T-helper 1 cell (primary cell): ENCODE measurements around the gene TIGAR.

Experiments
- DNase-seq, 5 donors: peaks; one replicate each; pipeline ENCODE4 v3.0.0-alpha.2; 2012 to 2020

The TIGAR gene

DNA sequence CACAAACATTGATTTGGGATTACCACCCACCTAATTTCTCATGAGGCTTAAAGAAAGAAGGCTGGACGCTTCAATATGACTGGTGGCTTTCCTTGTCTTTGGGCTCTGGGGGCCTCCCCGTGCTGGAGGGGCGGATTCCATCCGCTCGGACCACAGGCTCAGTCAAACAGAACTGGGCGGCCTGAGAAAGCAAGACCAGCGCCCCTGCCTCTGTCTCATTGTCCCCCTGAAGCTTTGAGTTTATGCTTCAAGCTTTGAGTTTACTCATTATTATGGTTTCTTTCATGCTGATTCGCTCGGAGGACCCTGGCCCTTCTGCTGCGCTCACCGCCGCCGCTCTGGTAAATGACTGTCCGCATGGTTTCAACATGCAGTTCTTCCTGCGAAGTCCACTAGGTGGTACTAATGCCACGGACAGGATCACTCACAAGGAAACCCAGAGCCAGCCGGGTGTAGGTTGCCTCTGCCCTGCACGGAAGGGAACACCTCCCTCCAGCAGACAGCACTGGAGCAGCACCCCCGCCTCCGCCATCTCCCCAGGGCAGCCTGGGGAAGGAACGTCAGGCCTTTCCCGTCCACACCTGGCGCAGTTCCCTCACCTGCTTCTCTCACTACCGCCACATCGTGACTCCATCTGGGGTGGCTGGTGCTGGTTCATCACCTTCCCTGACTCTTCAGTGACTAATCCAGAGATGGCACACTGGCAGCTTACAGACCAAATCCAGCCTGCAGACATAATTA lies 13.2 kb upstream of the TIGAR start:
- DNase-seq = no peak

DNA sequence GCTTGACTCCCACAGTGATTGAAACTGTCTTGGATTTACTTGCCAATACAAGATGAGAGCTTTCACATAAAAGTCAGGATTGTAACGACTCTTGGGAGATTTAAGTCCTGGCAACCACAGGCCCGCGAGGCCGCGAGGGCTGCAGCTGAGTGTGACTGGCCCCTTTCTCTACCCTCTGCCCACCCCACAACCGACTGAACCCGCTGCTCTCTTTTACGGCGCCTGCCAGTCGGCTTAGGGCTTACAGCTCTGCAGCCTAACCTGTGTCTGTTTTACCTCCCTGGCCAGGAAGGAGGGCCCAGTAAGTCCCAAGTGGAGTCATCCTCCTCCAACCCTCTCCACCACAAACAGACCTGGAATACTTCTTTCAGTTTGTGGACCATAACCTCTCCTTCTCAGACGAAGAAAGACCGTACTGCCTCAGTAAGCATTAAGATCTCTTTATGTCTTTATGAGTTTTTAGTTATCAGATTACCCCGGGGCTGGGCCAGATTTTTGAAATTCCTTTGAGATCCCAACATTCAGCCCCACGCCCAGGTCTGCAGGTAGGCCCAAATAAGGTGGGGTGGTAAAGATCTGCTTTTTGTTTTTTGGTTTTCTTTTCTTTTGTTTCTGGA lies 12.6 kb upstream of the TIGAR start:
- DNase-seq = no peak

DNA sequence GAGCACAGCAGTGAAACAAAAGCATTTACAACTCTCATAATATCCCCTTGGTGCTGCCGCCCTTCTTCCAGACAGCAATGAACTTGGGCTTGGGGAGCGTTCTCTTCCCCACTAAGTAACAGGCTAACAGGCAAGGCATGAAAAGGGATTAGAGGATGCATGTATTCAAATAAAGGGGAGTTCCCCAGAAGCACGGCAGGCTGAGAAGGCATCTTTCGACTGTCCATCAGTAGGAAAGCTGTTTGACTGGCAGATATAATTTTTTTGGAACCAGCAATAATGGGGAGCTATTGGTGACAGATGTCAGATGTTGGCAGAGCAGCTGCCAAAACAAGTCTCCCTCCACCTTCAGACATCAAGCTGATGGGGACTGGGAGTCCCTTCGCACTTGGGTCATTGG lies 9.2 kb upstream of the TIGAR start:
- no peak for DNase-seq

DNA sequence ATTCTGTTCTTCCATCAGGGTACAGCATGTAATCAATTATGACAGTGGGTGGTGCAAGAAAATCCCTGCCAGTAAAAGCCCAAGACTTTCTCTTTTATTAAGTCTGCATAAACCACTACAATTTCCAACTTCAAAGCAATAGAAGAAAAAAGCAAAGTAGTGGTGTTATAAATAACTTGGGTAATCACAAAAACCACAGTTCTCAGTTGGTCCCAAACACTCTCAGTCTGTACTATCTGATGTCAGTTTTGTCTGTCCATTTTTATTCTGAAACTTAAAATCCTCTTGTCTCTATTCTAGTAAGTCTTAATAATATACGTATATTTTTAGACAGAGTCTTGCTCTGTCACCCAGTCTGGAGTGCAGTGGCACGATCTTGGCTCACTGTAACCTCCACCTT lies 8.8 kb upstream of the TIGAR start:
- DNase-seq = no peak

DNA sequence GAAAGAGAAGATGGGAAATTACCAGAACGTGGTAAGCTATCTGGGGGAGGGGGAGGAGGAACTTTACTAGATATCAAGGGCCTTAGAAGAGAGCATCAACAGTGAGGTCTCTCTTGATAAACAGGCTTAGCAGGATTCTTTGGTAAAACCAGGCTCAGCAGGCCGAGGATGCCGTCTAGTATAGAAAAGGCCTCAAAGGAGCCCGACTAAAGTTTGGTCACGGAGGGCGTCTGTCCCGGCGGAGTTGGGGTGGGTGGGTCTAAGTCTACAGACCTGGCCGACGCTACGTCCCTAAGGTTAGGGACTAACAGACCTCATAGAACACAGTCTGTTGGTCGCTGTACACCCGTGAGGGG lies 538 bp upstream of the TIGAR start:
- no peak for DNase-seq

- no peak for DNase-seq
Observed at GRCh38 chr12:4322726-4323125, 1.7 kb downstream of the TIGAR start.

GRCh38 chr12:4323396-4323795 lies 2.4 kb downstream of the TIGAR start:
- no peak for DNase-seq

- DNase-seq = no peak
Observed at GRCh38 chr12:4324366-4324765, 3.4 kb downstream of the TIGAR start.

DNA sequence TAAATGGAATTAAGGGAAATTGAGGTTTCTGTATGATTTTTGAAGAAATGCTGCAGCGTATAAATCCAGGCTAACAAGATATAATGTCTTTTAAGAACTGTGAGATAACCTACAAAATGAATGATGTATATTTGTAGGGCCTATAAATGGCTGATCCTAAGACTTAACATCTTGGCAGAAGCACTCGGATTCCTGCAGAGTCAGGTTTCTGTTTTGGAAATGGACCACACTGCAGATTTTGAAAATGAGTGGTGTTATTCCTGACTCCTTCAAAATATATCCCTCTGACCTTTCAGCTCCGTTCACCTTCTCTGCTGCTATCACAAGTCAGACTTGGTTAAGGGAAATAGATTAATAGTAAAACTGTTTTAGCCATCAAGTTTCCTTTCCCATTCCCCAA lies 5.0 kb downstream of the TIGAR start:
- DNase-seq = no peak

- no peak for DNase-seq
Observed at GRCh38 chr12:4327293-4327692, 6.3 kb downstream of the TIGAR start.

DNA sequence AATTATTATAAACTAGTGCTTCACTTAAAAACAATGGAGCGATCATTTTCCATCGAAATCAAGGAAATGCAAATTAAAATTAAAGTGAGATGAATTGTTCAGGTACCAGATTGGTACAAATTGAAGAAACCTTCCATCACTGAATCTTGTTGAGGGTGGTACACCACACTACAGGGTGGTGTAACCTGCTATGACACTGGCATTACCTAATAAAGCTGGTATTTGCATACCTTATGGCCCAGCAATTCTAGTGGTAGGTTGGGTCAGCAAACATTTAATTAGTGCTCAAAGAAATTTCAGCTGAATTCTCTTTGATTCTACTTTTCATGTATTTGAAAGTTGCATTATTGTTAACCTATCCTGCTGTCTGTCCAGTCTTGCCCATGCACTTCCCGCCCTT lies 9.2 kb downstream of the TIGAR start:
- no peak for DNase-seq

- DNase-seq = no peak
Observed at GRCh38 chr12:4331221-4331620, 10.2 kb downstream of the TIGAR start.

- no peak for DNase-seq
Observed at GRCh38 chr12:4331842-4332241, 10.8 kb downstream of the TIGAR start.

DNA sequence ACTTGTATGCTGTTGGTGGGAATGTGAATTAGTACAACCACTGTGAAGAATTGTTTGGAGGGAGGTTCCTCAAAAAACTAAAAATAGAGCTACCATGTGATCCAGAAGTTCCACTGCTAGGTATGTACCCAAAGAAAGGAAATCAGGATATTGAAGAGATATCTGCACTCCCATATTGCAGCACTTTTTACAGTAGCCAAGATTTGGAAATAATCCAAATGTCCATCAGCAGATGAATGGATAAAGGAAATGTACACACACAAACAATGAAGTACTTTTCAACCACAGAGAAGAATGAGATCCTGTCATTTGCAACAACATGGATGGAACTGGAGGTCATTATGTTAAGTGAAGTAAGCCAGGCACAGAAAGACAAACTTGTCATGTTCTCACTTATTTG lies 25.9 kb downstream of the TIGAR start:
- DNase-seq = no peak

GRCh38 chr12:4353785-4354208 lies 32.8 kb downstream of the TIGAR start:
- peak in 4 of 5 donors; percentile 17 to 40 (median 27) for DNase-seq

DNA sequence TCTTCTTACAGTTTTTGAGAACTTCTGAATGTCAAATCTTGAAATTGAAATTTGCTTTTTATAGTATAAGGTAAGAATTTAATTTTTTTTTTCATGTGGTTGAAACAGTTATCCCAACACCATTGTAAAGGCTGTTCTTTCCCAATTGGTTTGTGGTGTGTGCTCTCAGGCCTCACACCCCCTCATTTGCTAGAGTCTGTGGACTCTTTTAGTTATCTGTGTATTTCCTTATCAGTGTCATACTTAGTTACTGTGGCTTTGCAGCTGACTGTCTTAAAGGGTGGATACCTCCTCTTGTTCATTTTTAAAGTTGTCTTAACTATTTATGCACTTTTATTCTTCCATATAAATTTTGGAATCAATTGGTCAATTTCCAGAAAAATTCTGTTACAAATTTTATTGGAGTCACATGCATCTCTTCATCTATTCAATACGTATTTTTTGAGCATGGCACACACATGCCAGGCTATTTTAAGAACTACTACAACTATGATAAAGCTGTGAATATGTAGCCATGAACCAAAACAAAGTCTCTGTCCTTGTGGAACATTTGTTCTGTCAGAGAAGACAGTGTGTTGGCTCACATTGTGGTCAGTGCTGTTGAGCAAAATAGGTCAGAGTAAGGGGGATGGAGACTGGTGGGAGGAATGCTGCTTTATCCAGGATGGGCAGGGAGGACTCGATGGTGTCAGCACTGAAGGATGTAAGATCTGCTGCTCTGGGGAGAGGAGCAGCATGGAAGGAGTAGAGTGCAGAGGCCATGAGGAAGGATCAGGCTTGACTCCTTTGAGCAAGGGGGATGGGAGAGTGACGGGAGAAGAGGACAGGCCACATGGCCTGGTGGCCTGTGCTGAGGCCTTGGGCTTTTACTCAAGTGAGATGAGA lies 34.4 kb downstream of the TIGAR start:
- DNase-seq = no peak

DNA sequence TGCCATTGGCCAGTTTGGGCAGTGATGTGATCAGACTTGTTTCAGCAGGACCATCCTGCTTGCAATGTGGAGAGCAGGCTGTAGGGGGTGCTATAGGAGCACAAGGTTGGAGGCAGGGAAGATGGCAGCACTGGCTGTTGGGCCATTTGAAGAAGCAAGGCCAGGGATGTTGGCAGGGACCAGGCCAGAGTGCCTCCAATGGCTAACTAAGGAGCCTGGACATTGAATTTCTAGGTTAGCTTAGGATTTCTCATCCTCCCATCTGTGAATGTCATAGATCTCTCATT lies 35.0 kb downstream of the TIGAR start:
- DNase-seq = peak in 3 of 5 donors; percentile 12 to 60 (median 14)

DNA sequence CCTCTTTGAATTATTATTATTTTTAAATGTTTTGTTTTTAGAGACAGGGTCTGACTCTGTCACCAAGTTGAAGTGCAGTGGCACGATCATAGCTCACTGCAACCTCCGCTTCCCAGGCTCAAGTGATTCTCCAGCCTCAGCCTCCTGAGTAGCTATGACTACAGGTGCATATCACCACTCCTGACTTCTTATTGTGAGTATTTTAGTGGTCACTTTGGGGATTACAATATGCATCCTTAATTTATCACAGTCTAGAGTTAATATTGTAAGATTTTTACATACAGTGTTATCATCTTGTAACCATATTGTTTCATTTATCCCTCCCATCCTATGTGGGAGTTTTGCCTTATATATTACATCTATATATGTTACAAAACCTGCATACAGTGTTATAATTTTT lies 45.1 kb downstream of the TIGAR start:
- no peak for DNase-seq

GRCh38 chr12:4369548-4369947 lies 48.5 kb downstream of the TIGAR start:
- DNase-seq = no peak

DNA sequence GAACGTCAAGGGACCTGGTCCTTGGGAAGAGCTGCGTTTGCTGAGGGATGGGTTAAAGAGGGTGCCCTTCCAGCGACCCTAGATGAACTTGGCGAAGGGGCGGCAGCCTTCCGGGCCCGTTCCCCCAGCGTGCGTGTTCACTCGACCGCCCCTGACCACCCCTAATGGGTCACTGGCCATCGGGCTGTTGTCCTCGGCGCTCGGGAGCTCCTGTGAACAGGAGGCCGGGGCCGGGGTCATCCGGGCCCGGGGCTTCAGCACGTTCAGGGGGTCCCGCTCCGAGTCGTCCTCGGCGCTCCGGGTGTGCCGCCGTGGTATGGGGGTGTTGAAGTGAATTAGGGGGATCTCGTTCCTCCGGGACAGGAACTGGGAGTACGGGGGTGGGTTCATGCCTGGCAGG lies 49.3 kb downstream of the TIGAR start:
- no peak for DNase-seq

GRCh38 chr12:4372653-4373052 lies 51.6 kb downstream of the TIGAR start:
- DNase-seq = no peak

DNA sequence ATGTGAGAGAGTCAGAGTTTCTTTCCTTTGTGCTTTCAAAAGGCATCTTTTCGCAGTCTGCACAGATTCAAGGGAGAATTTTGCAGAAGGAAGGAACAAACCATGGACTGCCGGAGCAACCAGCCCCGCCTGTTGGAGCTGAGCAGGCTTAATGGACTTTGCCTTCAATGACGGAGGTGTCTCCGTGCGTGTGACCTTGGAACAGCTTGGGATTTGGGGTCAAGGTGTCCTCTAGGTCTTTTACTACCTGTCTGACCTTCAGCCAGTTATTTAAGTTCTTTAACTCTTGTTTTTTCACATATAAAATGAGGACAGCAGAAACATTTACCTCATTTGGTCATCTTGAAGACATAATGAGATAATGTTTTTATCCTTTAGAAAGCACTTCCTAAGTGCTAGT lies 54.4 kb downstream of the TIGAR start:
- no peak for DNase-seq

GRCh38 chr12:4378772-4379171 lies 57.8 kb downstream of the TIGAR start:
- no peak for DNase-seq

DNA sequence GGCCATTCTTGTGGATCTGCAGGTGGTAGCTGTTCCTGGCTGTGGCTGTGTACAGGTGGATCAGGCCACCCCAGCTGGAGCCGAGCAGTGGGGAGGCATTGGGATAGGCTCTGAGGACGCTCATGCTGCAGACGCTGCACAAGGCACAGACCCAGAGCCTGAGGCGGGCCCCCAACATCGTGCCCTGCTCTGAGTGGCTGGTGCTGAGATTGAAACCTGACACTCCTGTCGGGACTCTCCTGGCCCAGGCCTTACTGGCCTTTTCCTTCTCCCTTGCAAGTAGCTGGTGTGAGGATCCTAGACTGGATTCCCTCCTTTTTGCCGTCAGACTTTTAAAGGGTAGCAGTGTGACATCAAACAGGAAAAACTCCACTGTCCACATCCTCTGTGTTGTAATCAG lies 58.4 kb downstream of the TIGAR start, which contains the start of gene FGF23:
TSS of gene FGF23 (minus strand) at position 308 of the 400 bp plus-strand sequence. CDS start at position 178, 130 bp downstream.
- DNase-seq = no peak
